Measurements from ENCODE around the gene ANKFN1.

DNA sequence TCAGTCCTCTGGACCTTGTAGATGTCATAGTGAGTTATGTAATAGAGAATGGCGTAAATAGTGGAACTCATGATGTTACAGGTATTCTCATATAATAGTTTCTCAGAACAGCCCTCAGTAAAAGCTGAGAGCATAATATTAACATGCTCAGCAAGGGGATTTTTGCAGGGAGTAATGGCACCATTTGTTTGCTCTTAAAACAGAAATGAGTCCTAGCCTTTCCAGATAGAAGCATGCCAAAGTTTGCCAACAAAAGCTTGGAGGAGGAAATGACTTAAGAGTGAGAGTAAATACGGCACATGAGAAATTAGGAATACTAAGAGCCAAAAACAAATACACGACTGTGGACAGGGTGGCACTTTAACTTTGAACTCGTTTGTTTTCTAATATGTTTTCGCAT is 198.4 kb downstream of the ANKFN1 start:
- TF ChIP-seq CTCF (IDR thresholded peaks at IDR 0.05; ENCODE audit: low read length): no peak
- TF ChIP-seq EZH2 (optimal IDR thresholded peaks at IDR 0.05; ENCODE audit: low read depth, low read length): no peak

Data from MM.1S (cell line).